Measurements from ENCODE around the gene LHCGR.

DNA sequence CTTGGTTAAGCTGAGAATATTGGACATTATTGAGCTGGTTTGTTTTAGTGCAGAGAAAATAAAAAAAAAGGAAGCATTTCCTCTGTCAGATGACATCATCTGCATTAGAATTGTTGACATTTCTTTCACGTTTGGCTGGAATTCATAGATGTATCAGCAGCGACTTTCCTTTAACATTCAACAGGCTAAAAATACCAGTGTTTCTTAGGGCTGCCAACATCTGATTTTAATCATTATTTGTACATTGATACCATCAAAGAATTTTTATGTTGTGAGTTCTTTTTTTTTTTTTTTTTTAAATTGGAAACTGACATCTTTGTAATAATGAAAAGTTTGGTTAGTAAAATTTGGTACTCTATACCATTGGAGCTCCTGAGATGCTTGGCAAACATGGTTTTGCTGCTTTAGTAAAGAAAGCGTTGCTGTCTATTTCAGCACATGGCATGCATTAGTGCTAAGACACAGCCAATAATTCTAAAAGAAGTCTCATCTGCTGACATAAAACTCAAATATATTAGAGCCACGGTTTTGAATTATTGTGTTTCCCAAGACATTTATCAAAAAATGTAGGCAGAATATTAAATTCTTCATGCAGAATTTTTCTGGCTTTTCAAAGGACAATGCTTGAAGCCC, 104.2 kb downstream of the LHCGR start:
- TF ChIP-seq, protein P1, sequence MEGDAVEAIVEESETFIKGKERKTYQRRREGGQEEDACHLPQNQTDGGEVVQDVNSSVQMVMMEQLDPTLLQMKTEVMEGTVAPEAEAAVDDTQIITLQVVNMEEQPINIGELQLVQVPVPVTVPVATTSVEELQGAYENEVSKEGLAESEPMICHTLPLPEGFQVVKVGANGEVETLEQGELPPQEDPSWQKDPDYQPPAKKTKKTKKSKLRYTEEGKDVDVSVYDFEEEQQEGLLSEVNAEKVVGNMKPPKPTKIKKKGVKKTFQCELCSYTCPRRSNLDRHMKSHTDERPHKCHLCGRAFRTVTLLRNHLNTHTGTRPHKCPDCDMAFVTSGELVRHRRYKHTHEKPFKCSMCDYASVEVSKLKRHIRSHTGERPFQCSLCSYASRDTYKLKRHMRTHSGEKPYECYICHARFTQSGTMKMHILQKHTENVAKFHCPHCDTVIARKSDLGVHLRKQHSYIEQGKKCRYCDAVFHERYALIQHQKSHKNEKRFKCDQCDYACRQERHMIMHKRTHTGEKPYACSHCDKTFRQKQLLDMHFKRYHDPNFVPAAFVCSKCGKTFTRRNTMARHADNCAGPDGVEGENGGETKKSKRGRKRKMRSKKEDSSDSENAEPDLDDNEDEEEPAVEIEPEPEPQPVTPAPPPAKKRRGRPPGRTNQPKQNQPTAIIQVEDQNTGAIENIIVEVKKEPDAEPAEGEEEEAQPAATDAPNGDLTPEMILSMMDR (IDR thresholded peaks at IDR 0.05; ENCODE audit: low read depth, low read length): no peak
- TF ChIP-seq POLR2A (IDR thresholded peaks at IDR 0.05; ENCODE audit: extremely low read depth, insufficient read length) (no peak), MYC (IDR thresholded peaks at IDR 0.05; ENCODE audit: low read depth, low read length) (no peak)
- TF ChIP-seq, protein P2, sequence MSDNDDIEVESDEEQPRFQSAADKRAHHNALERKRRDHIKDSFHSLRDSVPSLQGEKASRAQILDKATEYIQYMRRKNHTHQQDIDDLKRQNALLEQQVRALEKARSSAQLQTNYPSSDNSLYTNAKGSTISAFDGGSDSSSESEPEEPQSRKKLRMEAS (IDR thresholded peaks at IDR 0.05; ENCODE audit: low read depth, low read length): no peak

Data from NB4 (cell line).